ENCODE results near the gene KIF6. TPM values are rescaled to one million over a fixed set of nuclear protein-coding genes. Genes with fewer than 3 reads are reported as not detected.

The KIF6 gene
- total RNA-seq, 1 experiment from 2014 or later = 2.7 TPM

DNA sequence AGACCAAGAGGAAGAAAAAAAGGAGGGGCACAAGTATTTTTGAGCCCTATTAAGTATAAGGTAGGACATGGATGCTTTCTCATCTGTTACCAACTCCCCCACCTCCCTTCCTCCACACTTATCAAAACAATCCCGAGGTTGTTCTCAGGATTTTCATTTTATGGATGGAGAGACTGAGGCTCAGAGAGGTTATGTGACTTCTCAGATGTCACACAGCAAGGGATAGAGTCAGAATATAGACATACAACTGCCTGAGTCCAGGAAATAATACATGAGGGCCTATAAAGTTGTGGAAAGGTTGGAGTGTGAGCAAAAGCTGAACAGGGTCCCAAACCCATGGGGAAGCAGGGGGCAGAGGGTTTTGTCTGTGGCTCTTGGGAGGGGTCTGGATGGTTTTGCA is 430.3 kb downstream of the KIF6 start:
- BruUV-seq (replicated peaks) = no TSS peak
- Histone ChIP-seq H3K36me3 (ENCODE audit: insufficient read depth, low read length, poor library complexity, severe bottlenecking) (no peaks in the 10 kb centered on the region), H3K27me3 (replicated peaks; ENCODE audit: insufficient read depth, low read depth, low read length, poor library complexity) (peaks cover 46% of the 10 kb centered on the region), H3K4me1 (ENCODE audit: insufficient read depth, low read length, poor library complexity, severe bottlenecking) (no peaks in the 10 kb centered on the region), H3K27ac (ENCODE audit: low read depth, low read length, poor library complexity, severe bottlenecking) (no peak overlapping the region), H3K4me3 (ENCODE audit: low read depth, low read length, poor library complexity, severe bottlenecking) (no peak overlapping the region), H3K9me3 (ENCODE audit: low read depth, low read length, poor library complexity, severe bottlenecking) (no peaks in the 10 kb centered on the region)
- no peak for DNase-seq (ENCODE audit: low spot score)
- TF ChIP-seq CTCF (conservative IDR thresholded peaks at IDR 0.05; ENCODE audit: low read depth, low read length) (no peak), EZH2 (IDR thresholded peaks at IDR 0.05; ENCODE audit: borderline replicate concordance, low read depth, low read length, poor library complexity, severe bottlenecking) (no peak)
- POLR2A ChIA-PET (ENCODE audit: low non-redundant PET) = no interaction called here
- CTCF ChIA-PET = no interaction called here
- intact Hi-C loops (cut with micrococcal nuclease; ENCODE audit: unreplicated experiment) = no loop called here

DNA sequence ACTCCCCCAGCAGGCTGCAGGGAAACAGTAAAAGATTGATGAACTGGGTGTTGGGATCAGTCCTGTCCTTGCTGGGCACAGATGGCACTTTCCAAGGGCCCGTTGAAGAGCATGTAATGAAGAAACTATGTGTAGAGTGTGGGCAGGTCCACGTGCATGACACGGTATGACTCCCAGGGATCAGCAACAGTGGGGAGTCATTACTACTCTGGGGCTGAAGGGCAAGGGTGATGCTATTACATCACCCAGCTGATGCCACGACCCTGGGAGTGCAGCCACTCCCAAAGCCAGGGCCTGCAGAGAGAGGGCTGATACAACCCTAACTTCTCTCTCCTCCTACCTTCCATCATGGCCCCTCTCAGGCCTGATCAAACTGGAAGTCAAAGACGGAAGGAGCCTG is 431.1 kb downstream of the KIF6 start:
- CTCF ChIA-PET = no interaction called here
- Histone ChIP-seq H3K27me3 (replicated peaks; ENCODE audit: insufficient read depth, low read depth, low read length, poor library complexity) (peaks cover 47% of the 10 kb centered on the region), H3K27ac (ENCODE audit: low read depth, low read length, poor library complexity, severe bottlenecking) (no peak overlapping the region), H3K4me1 (ENCODE audit: insufficient read depth, low read length, poor library complexity, severe bottlenecking) (no peaks in the 10 kb centered on the region), H3K36me3 (ENCODE audit: insufficient read depth, low read length, poor library complexity, severe bottlenecking) (no peaks in the 10 kb centered on the region), H3K9me3 (ENCODE audit: low read depth, low read length, poor library complexity, severe bottlenecking) (no peaks in the 10 kb centered on the region), H3K4me3 (ENCODE audit: low read depth, low read length, poor library complexity, severe bottlenecking) (no peak overlapping the region)
- DNase-seq (ENCODE audit: low spot score) = no peak
- no TSS peak for BruUV-seq (replicated peaks)
- TF ChIP-seq CTCF (conservative IDR thresholded peaks at IDR 0.05; ENCODE audit: low read depth, low read length) (no peak), EZH2 (IDR thresholded peaks at IDR 0.05; ENCODE audit: borderline replicate concordance, low read depth, low read length, poor library complexity, severe bottlenecking) (no peak)
- POLR2A ChIA-PET (ENCODE audit: low non-redundant PET) = no interaction called here
- intact Hi-C loops (cut with micrococcal nuclease; ENCODE audit: unreplicated experiment) = no loop called here

- TF ChIP-seq CTCF (conservative IDR thresholded peaks at IDR 0.05; ENCODE audit: low read depth, low read length) (no peak), EZH2 (IDR thresholded peaks at IDR 0.05; ENCODE audit: borderline replicate concordance, low read depth, low read length, poor library complexity, severe bottlenecking) (no peak)
- no peaks in the 10 kb centered on the region for H3K9me3 ChIP-seq (ENCODE audit: low read depth, low read length, poor library complexity, severe bottlenecking)
- no TSS peak for BruUV-seq (replicated peaks)
- no peak overlapping the region for H3K27ac ChIP-seq (ENCODE audit: low read depth, low read length, poor library complexity, severe bottlenecking)
- intact Hi-C loops (cut with micrococcal nuclease; ENCODE audit: unreplicated experiment) = no loop called here
- H3K36me3 ChIP-seq (ENCODE audit: insufficient read depth, low read length, poor library complexity, severe bottlenecking) = no peaks in the 10 kb centered on the region
- no peak overlapping the region for H3K4me3 ChIP-seq (ENCODE audit: low read depth, low read length, poor library complexity, severe bottlenecking)
- peaks cover 37% of the 10 kb centered on the region for H3K27me3 ChIP-seq (replicated peaks; ENCODE audit: insufficient read depth, low read depth, low read length, poor library complexity)
- H3K4me1 ChIP-seq (ENCODE audit: insufficient read depth, low read length, poor library complexity, severe bottlenecking) = no peaks in the 10 kb centered on the region
- ChIA-PET CTCF (no interaction called here), POLR2A (ENCODE audit: low non-redundant PET) (no interaction called here)
- DNase-seq (ENCODE audit: low spot score) = no peak
Observed at GRCh38 chr6:39292637-39293036, 432.6 kb downstream of the KIF6 start.
